ENCODE data around the gene C7orf33.
"Not testable (repeated sequence)": the region's sequence is repeated elsewhere in the genome, so short reads cannot be mapped to it uniquely, and the experiment has no call there.

Gene C7orf33

DNA sequence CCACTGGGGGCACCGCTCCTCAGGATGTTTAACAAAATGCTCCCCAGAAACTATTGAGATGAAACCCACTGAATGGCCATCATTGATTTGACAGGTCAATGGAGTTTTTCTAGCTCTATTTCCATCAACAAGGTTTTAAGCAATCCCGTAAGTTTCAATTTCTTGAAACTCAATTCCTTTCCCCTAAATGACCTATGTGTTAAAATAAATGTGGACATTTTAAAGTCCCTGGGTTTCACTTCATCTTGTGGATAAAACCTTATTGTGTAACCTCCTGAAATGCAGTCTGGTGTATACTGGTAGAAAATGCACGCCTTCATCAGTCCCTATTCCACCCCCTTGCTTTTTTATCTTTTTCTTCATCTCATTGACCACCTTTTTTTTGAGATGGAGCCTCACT is 8.9 kb upstream of the C7orf33 start:
- no peak for DNase-seq

DNA sequence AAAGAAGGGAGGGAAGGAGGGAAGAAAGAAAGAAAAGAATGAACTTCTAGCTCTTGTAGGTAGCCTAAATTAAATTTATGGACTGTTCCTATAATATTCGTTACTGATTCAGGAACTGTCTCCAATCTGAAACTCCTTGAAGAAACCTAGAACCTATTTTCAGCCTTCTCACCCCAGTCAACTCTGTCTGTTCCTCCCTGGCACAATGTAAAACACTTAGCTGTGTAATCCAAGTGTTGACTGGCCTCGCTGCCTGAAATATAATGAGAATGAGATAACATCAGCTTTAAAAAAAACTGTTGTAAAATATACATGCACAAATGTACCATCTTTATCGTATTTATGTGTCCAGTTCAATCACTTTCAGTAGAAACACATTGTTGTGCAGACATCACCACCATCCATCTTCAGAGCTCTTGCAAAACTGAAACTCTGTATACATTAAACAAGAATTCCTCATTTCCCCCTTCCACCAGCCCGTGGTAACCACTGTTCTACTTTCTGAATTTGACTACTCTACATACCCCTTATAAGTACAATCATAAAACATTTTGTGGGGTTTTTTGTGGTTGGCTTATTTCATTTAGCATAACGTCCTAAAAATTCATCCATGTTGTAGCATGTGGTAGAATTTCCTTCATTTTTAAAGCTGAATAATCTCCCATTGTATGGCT is 6.3 kb upstream of the C7orf33 start:
- DNase-seq, result no peak

DNA sequence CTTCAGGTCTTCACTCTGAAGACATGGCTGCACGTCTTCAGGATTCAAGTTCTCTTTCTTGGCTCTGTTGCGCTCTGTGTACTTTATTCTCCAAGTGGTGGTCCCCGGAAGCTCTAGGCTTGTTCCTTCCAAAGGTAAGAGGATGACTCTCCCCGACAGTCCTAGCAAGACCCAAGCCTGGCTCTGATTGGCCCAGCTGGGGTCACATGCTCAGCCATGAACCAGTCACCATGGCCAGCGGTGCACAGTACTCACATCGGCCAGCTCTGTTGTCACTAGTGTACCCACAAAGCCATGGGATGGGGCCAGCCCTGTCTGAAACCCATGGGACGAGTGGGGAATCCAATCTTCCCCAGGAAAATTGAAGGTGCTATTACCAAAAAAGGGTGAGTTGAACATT is 5.2 kb upstream of the C7orf33 start:
- no peak for DNase-seq

DNA sequence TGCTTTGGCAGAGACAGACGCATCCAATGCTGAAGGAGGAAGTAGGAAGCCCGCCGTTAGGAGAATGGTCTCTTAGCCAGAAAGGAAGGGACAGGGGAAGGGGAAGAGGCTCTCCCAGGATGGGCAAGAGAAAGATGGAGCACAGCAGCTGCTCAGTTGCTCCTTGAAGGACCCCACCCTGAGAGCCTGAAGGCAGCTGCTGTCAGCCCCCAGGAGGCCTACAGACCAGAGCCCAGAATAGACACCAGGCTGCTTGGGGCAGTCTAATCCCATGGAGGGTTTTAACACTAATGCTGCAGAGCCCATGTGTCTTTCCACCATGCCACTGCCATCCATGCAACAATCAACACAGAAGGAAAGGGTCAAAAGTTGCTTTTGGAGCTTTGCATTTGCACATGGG is 3.5 kb upstream of the C7orf33 start:
- DNase-seq, result no peak

DNA sequence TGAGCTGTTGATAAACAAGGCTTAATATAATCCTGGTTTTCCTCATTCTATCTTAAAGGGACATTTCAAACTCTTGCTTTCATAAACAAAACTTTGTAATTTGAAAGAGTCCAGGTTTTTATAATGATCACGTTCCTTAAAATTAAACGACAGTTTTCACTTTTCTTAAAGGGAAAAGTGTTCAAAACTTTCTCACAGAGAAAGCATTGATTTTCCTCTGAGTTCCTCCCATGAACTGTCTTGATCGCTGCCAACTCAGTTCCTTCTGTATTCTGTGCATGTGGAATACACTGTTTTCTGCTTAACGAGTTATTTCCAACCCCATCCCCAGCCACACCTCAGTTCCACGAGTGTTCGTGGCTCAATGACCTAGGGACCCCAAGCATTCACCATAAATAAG is 2.4 kb upstream of the C7orf33 start:
- DNase-seq, result no peak

DNA sequence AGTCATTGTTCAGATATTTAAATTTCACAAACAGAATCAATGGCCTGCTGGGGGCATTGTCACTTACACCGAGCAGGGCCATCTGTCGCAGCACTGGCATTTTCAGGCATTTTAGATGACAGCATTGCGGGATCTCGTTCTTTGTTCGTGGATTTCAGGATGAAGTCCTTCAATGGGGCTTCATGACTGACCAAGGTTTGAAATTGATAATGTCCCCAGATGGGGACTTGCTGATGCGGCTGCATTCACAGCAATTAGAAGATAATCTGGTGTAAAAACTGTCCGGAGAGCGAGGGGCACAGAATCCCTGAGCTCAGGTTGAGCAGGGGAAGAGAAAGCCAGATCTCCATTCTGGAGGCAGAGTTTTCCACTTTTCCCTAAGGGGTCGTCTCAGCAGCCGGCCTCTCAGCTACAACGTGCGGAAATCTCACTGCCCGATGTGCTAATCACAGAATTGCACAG is 1.9 kb upstream of the C7orf33 start:
- no peak for DNase-seq

DNA sequence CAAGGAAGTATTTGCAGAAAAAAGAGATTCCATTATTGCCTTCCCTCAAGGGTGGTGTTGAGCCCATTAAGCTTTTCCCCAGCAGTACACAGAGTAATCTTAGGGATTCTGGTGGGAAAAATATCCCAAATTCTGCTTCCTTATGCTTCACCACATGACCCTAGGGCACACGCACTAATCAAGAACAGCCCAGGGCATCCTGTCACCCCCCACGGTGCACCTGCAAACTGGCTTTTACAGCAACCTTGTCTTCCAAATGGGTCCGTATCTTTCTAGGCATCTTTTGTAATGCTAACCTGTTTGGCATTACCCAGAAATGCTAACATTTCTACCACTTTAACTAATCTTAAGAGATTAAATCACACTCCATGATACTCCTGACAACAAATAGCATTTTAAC is 926 bp upstream of the C7orf33 start:
- DNase-seq, result no peak

DNA sequence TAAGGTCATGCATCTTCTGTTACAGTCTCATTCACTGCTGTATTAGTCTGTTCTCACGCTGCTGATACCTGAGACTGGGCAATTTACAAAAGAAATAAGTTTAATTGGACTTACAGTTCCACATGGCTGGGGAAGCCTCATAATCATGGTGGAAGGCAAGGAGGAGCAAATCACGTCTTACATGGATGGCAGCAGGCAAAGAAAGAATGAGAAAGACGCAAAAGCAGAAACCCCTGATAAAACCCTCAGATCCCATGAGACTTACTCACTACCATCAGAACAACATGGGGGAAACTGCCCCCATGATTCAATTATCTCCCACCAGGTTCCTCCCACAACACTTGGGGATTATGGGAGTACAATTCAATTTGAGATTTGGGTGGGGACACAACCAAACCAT is 5.8 kb downstream of the C7orf33 start:
- not testable (repeated sequence) for DNase-seq

DNA sequence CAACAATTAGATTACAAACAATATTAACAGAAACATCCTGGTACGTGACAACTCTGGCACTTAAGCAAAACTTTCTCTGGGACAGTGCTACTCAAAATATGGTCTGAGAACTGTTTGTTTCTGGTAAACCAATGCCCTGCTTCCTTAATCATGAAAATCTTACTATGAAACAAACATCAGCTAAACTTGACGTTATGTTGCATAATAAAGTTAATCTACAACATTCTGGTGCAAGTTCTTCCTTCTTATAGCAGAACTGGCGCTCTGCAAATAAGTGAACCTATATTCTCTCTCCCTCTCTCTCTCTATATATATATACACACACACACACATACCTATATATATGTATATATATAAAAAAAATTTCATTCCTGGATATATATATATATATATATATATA is 7.8 kb downstream of the C7orf33 start:
- no peak for DNase-seq

DNA sequence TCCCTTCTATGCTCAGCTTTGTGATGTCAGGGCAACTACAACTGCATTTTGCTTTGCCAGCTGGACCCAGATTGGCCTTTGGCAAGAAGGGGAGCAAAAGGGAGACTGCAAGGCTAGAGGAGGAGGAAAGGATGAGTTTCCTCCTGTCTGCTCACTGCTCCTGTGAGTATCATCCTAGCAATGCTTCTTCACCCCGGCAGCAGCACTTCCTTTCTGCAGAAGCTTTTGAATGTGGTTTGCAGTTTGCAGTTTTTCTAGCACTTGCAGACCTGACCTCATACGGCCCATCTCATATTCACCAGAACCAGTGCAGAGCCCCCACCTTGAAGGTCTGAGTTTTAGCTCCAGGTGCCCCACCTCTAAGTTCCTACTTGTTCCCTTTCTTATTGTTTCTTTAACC is 14.8 kb downstream of the C7orf33 start:
- no peak for DNase-seq

DNA sequence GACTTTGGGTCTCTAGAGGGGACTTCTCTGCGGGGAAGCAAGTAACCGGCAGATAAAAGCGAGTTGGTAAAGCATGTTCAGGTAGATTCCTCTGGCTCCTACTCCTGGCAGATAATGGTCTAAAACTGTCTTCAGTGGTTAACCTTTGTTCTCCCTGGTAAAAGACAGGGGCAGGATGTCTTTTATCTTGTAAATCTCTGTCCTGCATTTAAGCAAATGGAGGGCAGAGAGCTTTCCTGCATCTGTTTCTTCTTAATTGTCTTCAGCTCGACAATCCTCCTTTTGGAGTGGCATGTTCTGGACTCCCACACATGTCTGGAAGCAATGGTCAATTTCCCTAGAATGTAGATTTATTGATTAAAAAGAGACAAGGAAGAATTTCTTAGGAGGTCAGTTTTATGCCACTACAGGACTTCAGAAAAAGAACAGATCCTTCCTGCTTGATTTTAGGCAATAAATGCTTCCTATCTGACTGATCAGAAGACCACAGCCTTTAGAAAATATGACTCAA is 16.6 kb downstream of the C7orf33 start:
- DNase-seq, result no peak

DNA sequence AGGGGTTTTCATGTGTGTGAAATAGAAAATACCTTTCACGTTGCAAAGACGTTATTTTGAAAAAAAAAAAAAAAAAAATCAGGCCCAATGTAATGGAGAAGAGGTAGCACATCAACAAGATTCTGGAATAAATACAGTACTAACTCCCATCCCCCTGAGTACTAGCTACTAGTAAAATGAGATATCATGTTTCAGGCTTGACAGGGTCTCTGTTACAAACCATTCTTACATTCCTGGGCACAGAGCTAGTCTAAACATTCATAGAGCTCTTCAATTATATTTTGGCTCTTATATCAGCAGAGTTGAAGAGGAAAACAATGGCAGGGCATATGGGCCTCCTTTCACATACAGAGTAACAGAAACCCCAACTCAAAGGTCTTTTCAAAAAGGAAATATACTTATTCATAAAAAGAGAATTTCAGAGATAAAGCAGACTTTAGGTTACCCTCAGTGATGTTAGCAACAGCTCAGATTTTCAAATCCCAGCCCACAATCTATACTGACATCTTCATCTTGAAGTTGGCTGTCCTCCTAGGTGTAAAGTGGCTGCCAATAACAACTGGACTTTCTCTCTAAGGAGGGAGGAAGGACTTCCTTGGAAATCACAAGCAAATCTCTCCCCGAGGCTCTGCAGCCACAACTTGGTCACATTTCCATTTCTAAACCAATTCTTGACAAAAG is 18.6 kb downstream of the C7orf33 start:
- DNase-seq, result no peak

DNA sequence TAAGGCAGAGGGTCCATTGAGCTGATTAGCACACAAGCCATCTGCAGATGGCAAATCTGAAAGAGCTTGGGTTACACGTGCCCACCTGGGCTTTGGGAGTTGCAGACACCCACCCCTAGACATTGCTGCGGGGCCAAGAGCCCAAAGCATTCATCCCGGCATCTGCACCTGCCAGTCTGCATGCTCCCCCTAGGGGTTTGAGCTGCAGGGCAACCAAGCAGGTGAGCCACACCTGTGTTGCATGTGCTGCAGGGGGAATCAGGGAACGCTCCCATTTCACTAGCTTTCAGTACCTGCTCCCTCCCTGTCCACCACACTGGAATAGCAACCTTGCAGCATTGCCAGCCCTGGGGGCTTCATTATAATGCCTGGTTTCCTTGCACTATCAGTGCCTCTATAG is 21.1 kb downstream of the C7orf33 start:
- no peak for DNase-seq

DNA sequence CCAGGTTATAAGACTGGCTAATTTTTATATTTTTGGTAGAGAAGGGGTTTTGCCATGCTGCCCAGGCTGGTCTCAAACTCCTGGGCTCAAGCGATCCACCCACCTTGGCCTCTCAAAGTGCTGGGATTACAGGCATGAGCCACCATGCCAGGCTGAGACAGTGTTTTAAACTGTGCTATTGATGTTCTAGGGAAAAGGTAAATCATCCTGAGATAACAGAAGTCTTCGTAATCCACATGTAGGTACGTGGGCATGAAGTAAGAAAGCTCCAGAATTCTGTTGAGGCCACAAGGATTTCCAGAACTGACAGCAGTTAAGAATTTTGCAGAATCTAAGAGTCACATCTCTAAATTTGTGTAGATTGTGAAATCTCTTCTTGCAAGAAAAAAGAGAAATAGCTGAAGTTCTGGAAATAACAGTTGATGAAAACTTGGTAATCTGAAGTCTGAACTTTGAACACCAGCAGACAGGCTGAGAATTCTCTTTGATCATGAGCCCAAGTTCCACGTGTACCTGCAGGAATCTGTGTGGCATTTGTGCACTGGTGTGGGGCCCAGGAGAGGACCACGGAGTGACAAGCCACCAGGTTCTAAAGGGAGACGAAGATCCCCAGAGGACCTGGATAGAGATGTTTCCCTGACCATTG is 24.6 kb downstream of the C7orf33 start:
- no peak for DNase-seq

DNA sequence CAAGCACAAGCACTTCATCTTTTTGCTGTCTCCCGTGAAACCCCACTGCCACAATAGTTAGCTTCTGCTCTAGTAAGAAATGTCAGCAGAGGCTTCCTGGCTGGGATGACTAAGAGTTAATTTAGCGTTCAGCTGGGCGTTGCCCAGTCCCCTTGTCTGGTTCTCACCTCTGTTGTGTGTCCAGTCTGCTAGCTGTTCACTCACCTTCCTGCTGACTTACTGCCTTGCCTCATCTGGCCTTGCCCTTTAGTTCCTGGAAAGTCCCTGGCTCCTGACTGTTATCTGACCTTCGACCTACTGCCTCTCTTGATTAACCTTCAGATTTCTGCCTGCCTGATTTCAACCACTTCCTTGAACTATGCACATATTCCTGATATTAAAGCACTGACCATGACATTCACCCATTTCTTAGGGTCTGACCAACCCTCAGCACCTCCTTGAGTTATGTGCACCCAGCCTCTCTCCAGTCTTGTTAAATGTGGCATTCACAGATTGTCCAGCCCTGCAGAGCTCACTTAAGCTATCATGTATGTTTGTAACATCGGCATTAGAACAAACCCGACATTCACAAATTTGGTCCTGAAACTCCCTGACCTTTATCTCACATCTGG is 30.3 kb downstream of the C7orf33 start:
- DNase-seq, result no peak

DNA sequence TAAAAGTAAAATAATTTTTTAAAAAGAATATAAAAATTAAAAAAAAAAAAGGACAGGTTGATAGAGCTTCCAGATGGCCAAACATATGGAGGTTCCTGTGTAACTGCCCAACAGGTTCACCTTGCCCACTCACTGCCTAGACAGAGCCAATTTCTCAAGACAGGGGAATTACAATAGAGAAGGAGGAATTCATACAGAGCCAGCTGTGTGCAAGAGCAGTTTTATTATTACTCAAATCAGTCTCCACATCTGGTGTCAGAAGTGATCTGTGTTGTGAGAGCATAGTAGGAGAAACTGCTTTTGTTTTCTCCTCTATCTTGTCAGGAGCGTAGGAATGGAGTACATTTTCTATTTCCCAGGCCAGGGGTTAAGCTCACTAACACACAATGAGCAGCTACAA is 31.0 kb downstream of the C7orf33 start:
- DNase-seq, result no peak

DNA sequence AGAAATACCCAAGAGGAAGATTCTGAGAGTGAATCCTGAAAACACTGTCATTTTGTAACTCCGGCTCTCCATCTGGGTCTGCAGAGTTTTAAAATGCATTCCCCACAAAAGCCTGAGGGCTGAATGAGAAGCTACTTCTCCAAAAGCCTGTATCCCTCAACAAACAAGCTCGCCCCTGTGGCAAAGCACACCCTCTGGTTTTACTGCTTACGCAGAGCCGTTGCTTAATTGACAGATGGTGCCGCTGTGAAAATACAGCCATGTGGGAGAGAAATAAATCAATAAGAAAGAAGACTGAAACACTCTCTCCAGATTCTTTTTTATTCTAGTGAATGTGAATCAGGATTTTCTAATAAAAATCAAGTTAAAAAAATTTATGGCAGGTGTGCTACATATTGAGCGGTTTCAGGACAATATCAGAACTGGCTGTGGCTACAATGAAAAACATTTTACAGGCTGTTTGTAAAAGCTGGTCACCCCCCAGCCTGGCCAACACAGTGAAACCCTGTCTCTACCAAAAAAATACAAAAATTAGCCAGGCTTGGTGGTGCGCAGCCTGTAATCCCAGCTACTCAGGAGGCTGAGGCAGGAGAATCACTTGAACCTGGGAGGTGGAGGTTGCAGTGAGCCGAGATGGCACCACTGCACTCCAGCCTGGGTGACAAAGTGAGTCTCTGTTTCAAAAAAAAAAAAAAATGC is 32.5 kb downstream of the C7orf33 start:
- DNase-seq, result no peak

DNA sequence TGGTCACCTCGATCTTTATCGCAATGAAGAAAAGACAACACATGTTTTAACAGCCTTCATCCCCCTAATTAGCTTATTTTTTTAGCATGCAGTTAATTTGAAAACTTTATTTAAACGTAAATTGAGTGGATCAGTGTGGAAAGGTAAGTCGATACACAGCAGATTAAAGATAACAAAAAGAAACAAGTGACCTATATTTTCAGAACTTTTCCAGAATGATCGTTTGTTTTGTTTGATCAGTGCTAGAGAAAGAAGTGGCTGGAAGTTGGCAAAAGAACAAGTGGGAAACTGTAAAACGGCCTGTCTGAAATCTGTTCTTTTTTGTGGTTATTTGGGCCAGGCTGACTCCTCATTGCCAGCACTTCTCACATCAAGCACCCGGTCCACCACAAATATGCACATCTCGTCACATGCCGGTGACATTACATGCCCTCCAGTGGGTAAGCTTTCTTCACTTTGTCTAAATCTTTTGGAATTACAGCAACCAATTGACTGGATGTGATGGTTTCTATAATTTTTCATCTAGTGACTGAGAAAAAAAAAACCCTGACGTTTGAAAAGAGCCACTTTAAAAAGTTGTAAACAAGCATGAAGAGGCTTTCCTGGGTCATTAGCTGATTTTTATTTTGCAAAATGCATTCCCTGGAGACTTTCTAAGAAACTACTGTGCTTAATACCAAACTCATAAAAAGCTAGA is 33.2 kb downstream of the C7orf33 start:
- DNase-seq, result no peak

DNA sequence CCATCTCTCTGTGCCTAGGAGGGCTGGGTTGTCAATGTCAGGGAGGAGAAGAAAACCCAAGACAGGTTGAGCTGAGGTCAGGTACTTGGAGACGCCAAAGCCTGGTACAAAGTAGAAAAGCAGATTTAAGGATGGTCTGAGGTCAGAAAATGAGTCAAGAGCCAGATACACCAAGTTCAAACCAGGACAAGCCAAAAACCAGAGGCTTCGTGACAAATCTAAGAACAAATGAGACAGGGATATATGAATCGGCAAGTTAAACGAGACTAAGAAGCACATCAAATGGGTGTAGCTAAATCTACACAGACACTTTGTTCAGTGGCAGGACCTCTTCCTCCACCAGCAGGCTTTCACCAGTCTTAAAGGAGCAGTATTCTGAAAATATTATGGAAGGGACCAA is 34.2 kb downstream of the C7orf33 start:
- DNase-seq, result no peak

DNA sequence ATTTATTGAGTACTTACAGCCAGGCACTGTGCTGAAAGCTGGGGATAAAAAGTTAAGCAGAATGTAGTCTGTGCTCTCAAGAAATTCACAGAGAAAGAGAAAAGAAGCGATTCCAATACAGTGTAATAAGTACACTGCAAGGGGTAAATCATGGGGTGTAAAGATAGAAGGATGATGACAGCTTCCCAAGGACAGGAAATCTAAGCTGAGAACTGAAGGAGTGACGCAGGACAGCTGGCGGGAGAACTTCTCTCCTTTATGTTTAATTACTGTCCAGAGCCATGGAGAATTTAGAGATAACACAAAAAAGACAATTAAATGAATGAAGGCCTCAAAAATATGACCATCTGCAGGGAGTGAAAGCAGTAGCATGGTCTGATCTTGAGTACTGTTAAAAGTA is 34.8 kb downstream of the C7orf33 start:
- DNase-seq, result no peak

DNA sequence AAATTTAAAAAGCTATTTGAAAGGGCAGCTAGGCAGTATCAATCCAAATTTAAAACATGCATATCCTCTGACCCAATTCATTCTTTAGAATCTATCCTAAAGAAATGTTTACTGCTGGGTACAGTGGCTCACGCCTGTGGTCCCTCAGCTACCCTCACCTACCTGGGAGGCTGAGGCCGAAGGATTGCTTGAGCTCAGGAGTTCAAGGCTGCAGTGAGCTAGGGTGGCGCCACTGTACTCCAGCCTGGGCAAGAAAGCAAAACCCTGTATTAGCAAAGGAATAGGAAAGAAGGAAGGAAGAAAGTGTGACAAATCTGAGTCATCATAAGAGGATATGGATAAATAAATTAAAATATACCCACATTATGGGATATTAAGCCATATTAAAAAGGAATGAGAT is 36.3 kb downstream of the C7orf33 start:
- DNase-seq, result no peak

DNA sequence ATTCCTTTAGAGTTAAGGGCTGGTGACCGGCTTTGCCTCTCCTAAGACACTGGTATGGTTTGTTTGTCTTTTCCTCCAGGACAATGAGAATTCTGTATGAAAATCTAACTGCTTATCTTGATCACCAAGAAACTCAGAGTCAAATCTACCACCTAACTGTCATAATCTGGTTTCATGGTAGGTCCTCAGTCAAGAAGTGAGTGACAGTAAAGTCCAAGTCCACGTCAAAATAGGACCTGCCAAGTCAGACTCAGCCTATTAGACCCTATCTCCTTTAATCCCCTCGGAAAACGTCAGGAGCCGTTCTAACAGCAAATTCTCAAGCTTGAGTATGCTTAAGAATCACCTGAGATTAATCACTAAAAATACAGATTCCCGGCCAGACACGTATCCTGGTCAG is 37.4 kb downstream of the C7orf33 start:
- DNase-seq, result no peak

DNA sequence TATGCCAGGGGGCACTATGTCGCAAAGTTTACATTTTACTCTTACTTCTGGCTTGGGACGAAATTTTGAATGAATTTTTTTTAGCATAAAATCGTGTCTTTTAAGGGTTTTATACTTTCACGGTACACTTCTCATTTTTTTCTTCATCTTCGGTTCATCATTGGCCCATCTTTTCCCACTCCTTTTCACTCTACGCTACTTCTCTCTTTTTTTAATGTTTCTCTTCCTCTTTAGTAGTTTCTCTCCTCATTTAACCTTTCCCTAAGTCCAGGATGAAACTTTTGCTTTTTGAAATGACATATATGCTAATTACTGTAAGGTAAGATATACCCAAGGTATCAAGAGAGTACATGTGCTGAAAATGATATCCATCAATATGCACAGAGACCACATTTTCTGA is 39.5 kb downstream of the C7orf33 start:
- no peak for DNase-seq

Data from activated CD4-positive, alpha-beta T cell treated with anti-CD3 and anti-CD28 coated beads for 1 hour (primary cell).